Activated naive CD8-positive, alpha-beta T cell treated with anti-CD3 and anti-CD28 coated beads for 36 hours (primary cell): ENCODE results near the gene TDRD12. TPM values are rescaled to one million over a fixed set of nuclear protein-coding genes. Genes with fewer than 3 reads are reported as not detected.
"Not testable (repeated sequence)": the region's sequence is repeated elsewhere in the genome, so short reads cannot be mapped to it uniquely, and the experiment has no call there.

Experiments used
- DNase-seq: peaks from one replicate; pipeline ENCODE4 v3.0.0; 2021
- H3K27ac Mint-ChIP-seq: one replicate; pipeline ENCODE4 v1.8.0; 2022; ENCODE audit warnings: mild to moderate bottlenecking, moderate library complexity, mixed read lengths
- H3K27me3 Mint-ChIP-seq: one replicate; pipeline ENCODE4 v1.8.0; 2022; ENCODE audit warnings: mild to moderate bottlenecking, mixed read lengths
- H3K36me3 Mint-ChIP-seq: one replicate; pipeline ENCODE4 v1.8.0; 2021; ENCODE audit warnings: mild to moderate bottlenecking, mixed read lengths
- H3K4me1 Mint-ChIP-seq: one replicate; pipeline ENCODE4 v1.8.0; 2021; ENCODE audit warnings: mixed read lengths
- H3K4me3 Mint-ChIP-seq: one replicate; pipeline ENCODE4 v1.8.0; 2022; ENCODE audit warnings: mild to moderate bottlenecking, moderate library complexity, mixed read lengths
- H3K9me3 Mint-ChIP-seq: one replicate; pipeline ENCODE4 v1.8.0; 2022; ENCODE audit warnings: mixed read lengths
- total RNA-seq, 2 experiments: library from RNA; stranded (reverse); gene quantifications; one replicate each; pipeline ENCODE4 v1.2.3, GENCODE V29; 2021

TDRD12 gene
- total RNA-seq, 2 experiments from 2014 or later, result 0.06 TPM; not detected in 1

GRCh38 chr19:32749361-32749760 lies 29.8 kb downstream of the TDRD12 start:
- no peak for DNase-seq
- Mint-ChIP-seq H3K4me1 (peaks cover 6% of the 10 kb centered on the region), H3K36me3 (no peaks in the 10 kb centered on the region), H3K4me3 (no peak overlapping the region), H3K27me3 (peaks cover 53% of the 10 kb centered on the region), H3K9me3 (no peaks in the 10 kb centered on the region), H3K27ac (no peak overlapping the region)

- Mint-ChIP-seq H3K27ac (no peak overlapping the region), H3K9me3 (no peaks in the 10 kb centered on the region), H3K36me3 (no peaks in the 10 kb centered on the region), H3K27me3 (peaks cover 64% of the 10 kb centered on the region), H3K4me1 (peaks cover 6% of the 10 kb centered on the region), H3K4me3 (no peak overlapping the region)
- DNase-seq, result no peak
Observed at GRCh38 chr19:32750441-32751055, 31.0 kb downstream of the TDRD12 start.

DNA sequence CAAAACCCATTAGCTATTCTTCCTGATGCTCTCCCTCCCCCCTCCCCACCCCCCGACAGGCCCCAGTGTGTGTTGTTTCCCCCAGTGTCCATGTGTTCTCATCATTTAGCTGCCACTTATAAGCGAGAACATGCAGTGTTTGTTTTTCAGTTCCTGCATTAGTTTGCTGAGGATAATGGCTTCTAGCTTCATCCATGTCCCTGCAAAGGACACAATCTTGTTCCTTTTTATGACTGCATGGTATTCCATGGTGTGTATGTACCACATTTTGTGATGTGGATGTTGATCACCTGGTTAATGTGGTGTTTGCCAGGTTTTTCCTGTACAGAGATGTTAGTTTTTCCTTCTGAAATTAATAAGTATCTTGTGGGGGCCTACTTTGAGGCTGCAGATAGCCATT lies 31.5 kb downstream of the TDRD12 start:
- no peak overlapping the region for H3K4me3 Mint-ChIP-seq
- H3K27me3 Mint-ChIP-seq, result peaks cover 68% of the 10 kb centered on the region
- no peaks in the 10 kb centered on the region for H3K36me3 Mint-ChIP-seq
- no peak for DNase-seq
- H3K4me1 Mint-ChIP-seq, result peaks cover 6% of the 10 kb centered on the region
- no peaks in the 10 kb centered on the region for H3K9me3 Mint-ChIP-seq
- no peak overlapping the region for H3K27ac Mint-ChIP-seq

DNA sequence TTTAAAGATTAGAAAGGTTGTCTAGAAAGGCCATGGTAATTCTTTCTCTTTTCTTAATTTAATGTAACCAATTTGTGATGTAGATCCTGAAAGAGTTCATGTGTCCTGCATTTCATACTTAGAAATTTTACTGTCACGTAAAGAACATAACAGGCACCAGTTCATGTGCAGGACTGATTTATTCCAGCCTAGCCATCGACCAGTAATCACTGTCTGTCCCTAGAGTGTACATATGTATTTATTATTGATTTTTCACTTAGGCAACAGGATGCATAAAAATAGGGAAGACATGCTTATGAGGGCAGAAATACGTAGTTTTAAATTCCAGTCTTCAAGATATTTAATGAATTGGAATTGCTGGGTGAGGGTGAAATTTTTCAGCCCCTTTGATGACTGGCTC lies 37.6 kb downstream of the TDRD12 start:
- Mint-ChIP-seq H3K36me3 (peaks cover 7% of the 10 kb centered on the region), H3K27ac (no peak overlapping the region), H3K4me3 (no peak overlapping the region), H3K9me3 (peaks cover 7% of the 10 kb centered on the region), H3K4me1 (peaks cover 11% of the 10 kb centered on the region), H3K27me3 (peaks cover 59% of the 10 kb centered on the region)
- DNase-seq, result no peak

GRCh38 chr19:32765365-32765764 lies 45.8 kb downstream of the TDRD12 start:
- H3K27ac Mint-ChIP-seq, H3K4me3 Mint-ChIP-seq, H3K36me3 Mint-ChIP-seq, H3K27me3 Mint-ChIP-seq, H3K4me1 Mint-ChIP-seq, DNase-seq, H3K9me3 Mint-ChIP-seq: not testable (repeated sequence)

DNA sequence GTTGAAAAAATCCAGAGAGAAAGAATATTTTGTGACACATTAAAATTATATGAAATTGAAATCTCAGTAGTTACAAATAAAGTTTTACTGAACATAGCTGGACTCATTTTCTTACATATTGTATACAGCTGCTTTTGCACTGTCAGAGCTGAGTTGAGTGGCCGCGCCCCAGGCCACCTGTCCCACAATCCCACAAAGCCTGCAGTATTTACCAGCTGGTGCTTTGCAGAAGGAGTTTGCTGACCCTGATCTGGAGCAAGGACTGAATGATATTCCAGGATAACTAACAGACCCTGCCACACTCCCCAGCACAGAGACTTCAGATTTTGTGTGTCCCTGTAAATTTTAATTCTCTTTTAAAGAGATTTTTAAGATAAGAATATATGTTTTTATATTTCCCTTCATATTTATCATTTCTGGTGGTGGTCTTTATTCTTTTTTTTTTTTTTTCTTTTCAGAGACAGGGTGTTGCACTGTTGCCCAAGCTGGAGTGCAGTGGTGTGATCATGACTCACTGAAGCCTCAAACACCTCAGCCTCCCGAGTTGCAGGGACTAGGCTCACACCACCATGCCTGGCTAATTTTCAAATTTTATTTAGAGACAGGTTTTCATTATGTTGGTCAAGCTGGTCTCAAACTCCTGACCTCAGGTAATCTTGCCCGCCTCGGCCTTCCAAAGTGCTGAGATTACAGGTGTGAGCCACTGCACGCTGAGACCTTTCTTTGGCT lies 48.5 kb downstream of the TDRD12 start:
- Mint-ChIP-seq H3K27me3 (no peaks in the 10 kb centered on the region), H3K4me1 (no peaks in the 10 kb centered on the region), H3K27ac (no peak overlapping the region), H3K36me3 (no peaks in the 10 kb centered on the region), H3K9me3 (peaks cover 2% of the 10 kb centered on the region), H3K4me3 (no peak overlapping the region)
- DNase-seq, result no peak

GRCh38 chr19:32771596-32771995 lies 52.0 kb downstream of the TDRD12 start:
- H3K27ac Mint-ChIP-seq, result no peak overlapping the region
- no peaks in the 10 kb centered on the region for H3K4me1 Mint-ChIP-seq
- peaks cover 2% of the 10 kb centered on the region for H3K9me3 Mint-ChIP-seq
- DNase-seq, result no peak
- H3K4me3 Mint-ChIP-seq, result no peak overlapping the region
- H3K36me3 Mint-ChIP-seq, result no peaks in the 10 kb centered on the region
- H3K27me3 Mint-ChIP-seq, result no peaks in the 10 kb centered on the region

GRCh38 chr19:32773126-32773525 lies 53.6 kb downstream of the TDRD12 start:
- Mint-ChIP-seq H3K27ac (no peak overlapping the region), H3K36me3 (no peaks in the 10 kb centered on the region), H3K4me3 (no peak overlapping the region), H3K4me1 (no peaks in the 10 kb centered on the region), H3K27me3 (no peaks in the 10 kb centered on the region), H3K9me3 (peaks cover 2% of the 10 kb centered on the region)
- no peak for DNase-seq

DNA sequence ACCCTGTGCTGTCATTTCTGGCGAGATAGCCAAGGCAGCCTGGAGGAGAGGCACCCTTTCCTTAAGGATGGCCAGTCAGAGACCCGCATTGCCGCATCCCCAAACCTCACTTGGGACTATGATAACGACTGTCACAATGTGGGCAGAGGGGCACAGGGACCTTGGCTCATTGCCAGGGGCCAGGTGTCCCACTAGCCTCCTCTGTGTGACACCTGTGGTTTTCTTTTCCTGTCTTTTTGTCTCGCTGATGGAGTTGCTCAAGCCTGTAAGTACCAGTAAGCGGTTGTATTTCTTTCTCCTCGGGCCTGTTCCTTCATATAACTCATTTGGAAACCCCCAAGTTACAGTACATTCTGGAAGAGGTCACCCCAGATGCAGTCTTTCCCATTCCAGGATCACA lies 59.5 kb downstream of the TDRD12 start:
- DNase-seq, result no peak
- H3K27me3 Mint-ChIP-seq, result no peaks in the 10 kb centered on the region
- H3K4me3 Mint-ChIP-seq, result no peak overlapping the region
- H3K9me3 Mint-ChIP-seq, result peaks cover 15% of the 10 kb centered on the region
- H3K4me1 Mint-ChIP-seq, result no peaks in the 10 kb centered on the region
- no peak overlapping the region for H3K27ac Mint-ChIP-seq
- H3K36me3 Mint-ChIP-seq, result peaks cover 3% of the 10 kb centered on the region

GRCh38 chr19:32781280-32781679 lies 61.7 kb downstream of the TDRD12 start:
- H3K27me3 Mint-ChIP-seq, result no peaks in the 10 kb centered on the region
- H3K4me3 Mint-ChIP-seq, result no peak overlapping the region
- peaks cover 4% of the 10 kb centered on the region for H3K36me3 Mint-ChIP-seq
- H3K9me3 Mint-ChIP-seq, result peaks cover 16% of the 10 kb centered on the region
- no peaks in the 10 kb centered on the region for H3K4me1 Mint-ChIP-seq
- no peak for DNase-seq
- no peak overlapping the region for H3K27ac Mint-ChIP-seq

DNA sequence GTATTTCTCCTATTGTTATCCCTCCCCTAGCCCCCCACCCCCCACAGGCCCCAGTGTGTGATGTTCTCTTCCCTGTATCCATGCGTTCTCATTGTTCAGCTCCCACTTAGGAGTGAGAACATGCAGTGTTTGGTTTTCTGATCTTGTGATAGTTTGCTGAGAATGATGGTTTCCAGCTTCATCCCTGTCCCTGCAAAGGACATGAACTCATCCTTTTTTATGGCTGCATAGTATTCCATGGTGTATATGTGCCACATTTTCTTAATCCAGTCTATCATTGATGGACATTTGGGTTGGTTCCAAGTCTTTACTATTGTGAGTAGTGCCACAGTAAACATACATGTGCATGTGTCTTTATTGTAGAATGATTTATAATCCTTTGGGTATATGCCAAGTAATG lies 62.5 kb downstream of the TDRD12 start:
- peaks cover 19% of the 10 kb centered on the region for H3K9me3 Mint-ChIP-seq
- not testable (repeated sequence) for H3K4me3 Mint-ChIP-seq, H3K36me3 Mint-ChIP-seq, DNase-seq, H3K4me1 Mint-ChIP-seq, H3K27me3 Mint-ChIP-seq, H3K27ac Mint-ChIP-seq

GRCh38 chr19:32787161-32787813 lies 67.7 kb downstream of the TDRD12 start:
- H3K27ac Mint-ChIP-seq, H3K36me3 Mint-ChIP-seq, H3K27me3 Mint-ChIP-seq, H3K4me3 Mint-ChIP-seq, H3K4me1 Mint-ChIP-seq, DNase-seq: not testable (repeated sequence)
- H3K9me3 Mint-ChIP-seq, result peaks cover 11% of the 10 kb centered on the region

DNA sequence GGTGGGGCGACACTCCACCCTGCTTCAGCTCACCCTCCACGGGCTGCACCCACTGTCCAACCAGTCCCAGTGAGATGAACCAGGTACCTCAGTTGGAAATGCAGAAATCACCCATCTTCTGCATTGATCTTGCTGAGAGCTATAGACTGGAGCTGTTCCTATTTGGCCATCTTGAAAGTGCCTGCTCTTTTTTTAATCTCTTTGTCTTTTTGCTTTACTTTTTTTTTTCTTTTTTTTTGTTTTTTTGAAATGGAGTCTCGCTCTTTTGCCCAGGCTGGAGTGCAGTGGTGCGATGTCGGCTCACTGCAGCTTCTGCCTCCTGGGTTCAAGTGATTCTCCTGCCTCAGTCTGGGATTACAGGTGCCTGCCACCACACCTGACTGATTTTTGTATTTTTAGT lies 68.3 kb downstream of the TDRD12 start:
- not testable (repeated sequence) for H3K27me3 Mint-ChIP-seq, H3K9me3 Mint-ChIP-seq, H3K36me3 Mint-ChIP-seq, H3K4me1 Mint-ChIP-seq, DNase-seq, H3K4me3 Mint-ChIP-seq, H3K27ac Mint-ChIP-seq

DNA sequence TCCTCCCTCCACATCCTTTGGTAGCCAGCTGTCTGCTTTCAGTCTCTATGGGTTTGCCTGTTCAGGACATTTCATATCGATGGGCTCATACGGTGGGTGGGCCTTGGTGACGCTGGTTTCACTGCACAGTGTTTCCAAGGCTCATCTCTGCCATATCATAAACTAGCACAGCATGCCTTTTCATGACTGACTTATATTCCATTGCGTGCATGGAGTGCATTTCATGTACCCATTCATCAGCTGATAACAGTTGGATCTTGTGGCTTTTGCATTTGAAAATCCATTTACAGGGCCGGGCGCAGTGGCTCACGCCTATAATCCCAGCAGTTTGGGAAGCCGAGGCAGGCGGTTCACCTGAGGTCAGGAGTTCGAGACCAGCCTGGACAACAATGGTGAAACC lies 69.9 kb downstream of the TDRD12 start:
- Mint-ChIP-seq H3K27me3 (no peaks in the 10 kb centered on the region), H3K4me1 (peaks cover 18% of the 10 kb centered on the region), H3K36me3 (peaks cover 3% of the 10 kb centered on the region), H3K9me3 (peaks cover 4% of the 10 kb centered on the region), H3K27ac (no peak overlapping the region), H3K4me3 (no peak overlapping the region)
- DNase-seq, result no peak

DNA sequence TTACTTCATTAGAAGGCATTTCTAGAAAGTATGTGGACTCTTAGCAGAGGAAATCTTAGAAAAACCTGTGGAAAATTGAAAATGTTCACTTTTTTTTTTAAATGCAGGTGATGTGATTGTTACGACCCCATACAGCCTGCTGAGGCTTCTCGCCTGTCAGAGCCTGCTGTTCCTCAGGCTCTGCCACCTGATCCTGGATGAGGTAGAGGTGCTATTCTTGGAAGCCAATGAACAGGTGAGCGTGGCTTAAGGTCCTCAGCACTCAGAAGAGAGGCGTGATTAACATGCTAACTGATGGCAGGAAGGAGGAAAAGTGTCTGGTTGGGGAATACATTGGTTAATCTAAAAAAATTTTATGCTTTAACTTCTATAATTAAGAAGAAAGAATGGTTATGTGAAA lies 78.6 kb downstream of the TDRD12 start:
- DNase-seq, result no peak
- no peak overlapping the region for H3K27ac Mint-ChIP-seq
- no peak overlapping the region for H3K4me3 Mint-ChIP-seq
- H3K4me1 Mint-ChIP-seq, result peaks cover 40% of the 10 kb centered on the region
- H3K27me3 Mint-ChIP-seq, result no peaks in the 10 kb centered on the region
- no peaks in the 10 kb centered on the region for H3K36me3 Mint-ChIP-seq
- H3K9me3 Mint-ChIP-seq, result no peaks in the 10 kb centered on the region

DNA sequence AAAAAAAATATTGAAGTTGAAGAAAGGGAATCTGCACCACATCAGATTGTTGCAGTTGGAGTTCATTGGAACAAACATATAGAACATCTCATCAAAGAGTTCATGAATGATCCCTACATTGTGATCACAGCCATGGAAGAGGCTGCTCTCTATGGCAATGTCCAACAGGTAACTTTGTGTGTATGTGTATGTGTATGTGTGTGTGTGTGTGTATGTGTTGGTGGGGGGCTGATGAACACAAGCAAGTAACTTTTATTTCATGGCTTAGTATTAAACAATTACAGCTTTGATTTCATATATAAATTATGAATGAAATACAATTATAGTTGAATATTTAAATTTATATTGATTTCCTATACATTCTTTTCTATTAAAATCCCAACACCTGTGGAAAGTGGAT lies 80.6 kb downstream of the TDRD12 start:
- H3K9me3 Mint-ChIP-seq, result no peaks in the 10 kb centered on the region
- H3K27ac Mint-ChIP-seq, result no peak overlapping the region
- H3K27me3 Mint-ChIP-seq, result no peaks in the 10 kb centered on the region
- H3K4me3 Mint-ChIP-seq, result no peak overlapping the region
- no peaks in the 10 kb centered on the region for H3K36me3 Mint-ChIP-seq
- DNase-seq, result no peak
- peaks cover 26% of the 10 kb centered on the region for H3K4me1 Mint-ChIP-seq
